ENCODE data around the gene ARHGEF11. TPM values are rescaled to one million over a fixed set of nuclear protein-coding genes. Genes with fewer than 3 reads are reported as not detected.
A peak's percentile ranks its signal among the peaks of the same experiment; 100 is the strongest.

The ARHGEF11 gene
- total RNA-seq, 1 experiment from 2014 or later = 38.1 TPM

GRCh38 chr1:156928043-156928602 lies 117.4 kb downstream of the ARHGEF11 start:
- ATAC-seq = no peak
- TF ChIP-seq ZNF512 (CRISPR knock-in tag; IDR thresholded peaks at IDR 0.05; ENCODE audit: borderline replicate concordance) = peak; percentile 71; the same call in 1 of the 2 replicates
- TF ChIP-seq ZNF416 (CRISPR knock-in tag; IDR thresholded peaks at IDR 0.05) = no peak
- no peak for TF ChIP-seq GTF2I (CRISPR knock-in tag; conservative IDR thresholded peaks at IDR 0.05)
- TF ChIP-seq CTCF (IDR thresholded peaks at IDR 0.05) = 0 out of 2 replicates have a peak, but pooled peaks have one; percentile 1
- no peak for TF ChIP-seq MAX (CRISPR knock-in tag; IDR thresholded peaks at IDR 0.05)
- Mint-ChIP-seq H3K36me3 (no peaks in the 10 kb centered on the region), H3K27me3 (ENCODE audit: low read depth) (peaks cover 84% of the 10 kb centered on the region), H3K4me1 (peaks cover 19% of the 10 kb centered on the region), H3K27ac (no peak overlapping the region), H3K9me3 (no peaks in the 10 kb centered on the region), H3K4me3 (peak overlapping the region; percentile 68)
- ChIA-PET POLR2A (interaction anchor here (1.0 kb wide), 1 partner anchor 176 kb away, joined by 3 read pairs; no protein-coding TSS in a partner anchor), CTCF (interaction anchor here (0.6 to 11.9 kb wide), 53 partner anchors 8 to 1113 kb away, joined by 3 to 233 read pairs (median 5); partner anchors contain the start of genes CRABP2, HAPLN2, INSRR and ISG20L2)
- DNase-seq (ENCODE audit: low spot score) = no peak

DNA sequence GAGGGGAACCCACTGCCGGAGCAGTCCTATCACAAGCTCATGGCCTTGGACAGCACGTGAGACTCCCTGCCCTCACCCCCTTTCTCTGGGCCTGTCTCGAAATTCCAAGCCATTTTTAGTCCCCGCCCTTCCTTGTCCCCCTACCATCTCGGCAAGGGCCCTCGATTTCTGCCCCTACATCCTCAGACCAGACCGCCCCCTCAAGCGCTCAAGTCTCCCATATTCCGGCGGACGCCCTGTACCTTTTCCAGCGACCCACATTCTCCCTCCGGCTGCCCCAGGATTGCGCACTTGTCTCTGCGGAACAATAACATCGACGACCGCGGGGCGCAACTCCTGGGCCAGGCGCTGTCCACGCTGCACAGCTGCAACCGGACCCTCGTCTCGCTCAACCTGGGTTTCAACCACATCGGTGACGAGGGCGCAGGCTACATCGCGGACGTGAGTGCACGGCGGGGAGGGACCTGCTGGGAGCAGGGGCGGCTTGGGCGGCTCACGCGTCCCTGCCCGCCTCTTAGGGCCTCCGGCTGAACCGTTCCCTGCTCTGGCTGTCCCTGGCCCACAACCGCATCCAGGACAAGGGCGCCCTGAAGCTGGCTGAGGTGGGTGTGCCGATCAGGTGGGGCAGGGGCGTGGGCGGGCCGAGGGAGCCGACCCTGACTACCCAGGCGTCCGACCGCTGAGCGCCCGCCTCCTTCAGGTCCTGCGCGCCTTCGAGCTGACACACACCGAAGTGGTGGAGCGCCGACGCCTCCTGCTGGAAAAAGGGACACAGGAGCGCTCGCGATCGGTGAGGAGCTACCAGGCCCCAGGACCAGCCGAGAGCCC lies 118.1 kb downstream of the ARHGEF11 start:
- peak overlapping the region; percentile 68 for H3K4me3 Mint-ChIP-seq
- DNase-seq (ENCODE audit: low spot score) (peak; percentile 92), ATAC-seq (peak; percentile 83)
- peaks cover 21% of the 10 kb centered on the region for H3K4me1 Mint-ChIP-seq
- H3K27me3 Mint-ChIP-seq (ENCODE audit: low read depth) = peaks cover 91% of the 10 kb centered on the region
- CTCF ChIA-PET = interaction anchor here (0.6 to 11.9 kb wide), 53 partner anchors 9 to 336 kb away, joined by 3 to 233 read pairs (median 5); partner anchors contain the start of genes CRABP2, HAPLN2, INSRR and ISG20L2
- H3K9me3 Mint-ChIP-seq = no peaks in the 10 kb centered on the region
- H3K36me3 Mint-ChIP-seq = no peaks in the 10 kb centered on the region
- POLR2A ChIA-PET = interaction anchor here (1.0 kb wide), 1 partner anchor 175 kb away, joined by 3 read pairs; no protein-coding TSS in a partner anchor
- H3K27ac Mint-ChIP-seq = no peak overlapping the region
- TF ChIP-seq OVOL2 (CRISPR knock-in tag; IDR thresholded peaks at IDR 0.05; ENCODE audit: borderline replicate concordance) (no peak), ELF4 (CRISPR knock-in tag; IDR thresholded peaks at IDR 0.05; ENCODE audit: low read depth) (no peak), FOXP1 (CRISPR knock-in tag; IDR thresholded peaks at IDR 0.05; ENCODE audit: borderline replicate concordance) (peak; percentile 55; the same call in 1 of the 2 replicates), ARID4B (CRISPR knock-in tag; IDR thresholded peaks at IDR 0.05; ENCODE audit: borderline replicate concordance) (peak; percentile 36; the same call in 1 of the 2 replicates), SOX15 (CRISPR knock-in tag; IDR thresholded peaks at IDR 0.05) (no peak), ZNF121 (CRISPR knock-in tag; IDR thresholded peaks at IDR 0.05) (0 out of 2 replicates have a peak, but pooled peaks have one; percentile 21), MAX (CRISPR knock-in tag; IDR thresholded peaks at IDR 0.05) (peak; percentile 60; the same call in 1 of the 2 replicates), ETV6 (CRISPR knock-in tag; IDR thresholded peaks at IDR 0.05) (peak; percentile 83), HMGXB4 (CRISPR knock-in tag; IDR thresholded peaks at IDR 0.05) (0 out of 2 replicates have a peak, but pooled peaks have one; percentile 53), FOXK1 (CRISPR knock-in tag; IDR thresholded peaks at IDR 0.05) (peak; percentile 10; the same call in 1 of the 2 replicates)
- TF ChIP-seq, protein P1, sequence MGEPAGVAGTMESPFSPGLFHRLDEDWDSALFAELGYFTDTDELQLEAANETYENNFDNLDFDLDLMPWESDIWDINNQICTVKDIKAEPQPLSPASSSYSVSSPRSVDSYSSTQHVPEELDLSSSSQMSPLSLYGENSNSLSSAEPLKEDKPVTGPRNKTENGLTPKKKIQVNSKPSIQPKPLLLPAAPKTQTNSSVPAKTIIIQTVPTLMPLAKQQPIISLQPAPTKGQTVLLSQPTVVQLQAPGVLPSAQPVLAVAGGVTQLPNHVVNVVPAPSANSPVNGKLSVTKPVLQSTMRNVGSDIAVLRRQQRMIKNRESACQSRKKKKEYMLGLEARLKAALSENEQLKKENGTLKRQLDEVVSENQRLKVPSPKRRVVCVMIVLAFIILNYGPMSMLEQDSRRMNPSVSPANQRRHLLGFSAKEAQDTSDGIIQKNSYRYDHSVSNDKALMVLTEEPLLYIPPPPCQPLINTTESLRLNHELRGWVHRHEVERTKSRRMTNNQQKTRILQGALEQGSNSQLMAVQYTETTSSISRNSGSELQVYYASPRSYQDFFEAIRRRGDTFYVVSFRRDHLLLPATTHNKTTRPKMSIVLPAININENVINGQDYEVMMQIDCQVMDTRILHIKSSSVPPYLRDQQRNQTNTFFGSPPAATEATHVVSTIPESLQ (CRISPR knock-in tag; IDR thresholded peaks at IDR 0.05) = no peak
- TF ChIP-seq, protein P2, sequence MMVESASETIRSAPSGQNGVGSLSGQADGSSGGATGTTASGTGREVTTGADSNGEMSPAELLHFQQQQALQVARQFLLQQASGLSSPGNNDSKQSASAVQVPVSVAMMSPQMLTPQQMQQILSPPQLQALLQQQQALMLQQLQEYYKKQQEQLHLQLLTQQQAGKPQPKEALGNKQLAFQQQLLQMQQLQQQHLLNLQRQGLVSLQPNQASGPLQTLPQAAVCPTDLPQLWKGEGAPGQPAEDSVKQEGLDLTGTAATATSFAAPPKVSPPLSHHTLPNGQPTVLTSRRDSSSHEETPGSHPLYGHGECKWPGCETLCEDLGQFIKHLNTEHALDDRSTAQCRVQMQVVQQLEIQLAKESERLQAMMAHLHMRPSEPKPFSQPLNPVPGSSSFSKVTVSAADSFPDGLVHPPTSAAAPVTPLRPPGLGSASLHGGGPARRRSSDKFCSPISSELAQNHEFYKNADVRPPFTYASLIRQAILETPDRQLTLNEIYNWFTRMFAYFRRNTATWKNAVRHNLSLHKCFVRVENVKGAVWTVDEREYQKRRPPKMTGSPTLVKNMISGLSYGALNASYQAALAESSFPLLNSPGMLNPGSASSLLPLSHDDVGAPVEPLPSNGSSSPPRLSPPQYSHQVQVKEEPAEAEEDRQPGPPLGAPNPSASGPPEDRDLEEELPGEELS (CRISPR knock-in tag; IDR thresholded peaks at IDR 0.05) = 0 out of 2 replicates have a peak, but pooled peaks have one; percentile 20
